GM18502 (cell line): ENCODE results near the gene IFFO2.

Experiments used
- ATAC-seq: cut with Tn5 transposase; IDR thresholded peaks from one replicate; pipeline ENCODE4 v1.9.1; 2021; ENCODE audit warnings: mild to moderate bottlenecking; ENCODE audit not compliant: unreplicated experiment, poor library complexity

IFFO2 gene

GRCh38 chr1:18939398-18940302, 16.8 kb downstream of the IFFO2 start:
- ATAC-seq: no peak

- no peak for ATAC-seq
Observed at GRCh38 chr1:18938707-18939070, 17.8 kb downstream of the IFFO2 start.

GRCh38 chr1:18938008-18938706, 18.3 kb downstream of the IFFO2 start:
- ATAC-seq: no peak

DNA sequence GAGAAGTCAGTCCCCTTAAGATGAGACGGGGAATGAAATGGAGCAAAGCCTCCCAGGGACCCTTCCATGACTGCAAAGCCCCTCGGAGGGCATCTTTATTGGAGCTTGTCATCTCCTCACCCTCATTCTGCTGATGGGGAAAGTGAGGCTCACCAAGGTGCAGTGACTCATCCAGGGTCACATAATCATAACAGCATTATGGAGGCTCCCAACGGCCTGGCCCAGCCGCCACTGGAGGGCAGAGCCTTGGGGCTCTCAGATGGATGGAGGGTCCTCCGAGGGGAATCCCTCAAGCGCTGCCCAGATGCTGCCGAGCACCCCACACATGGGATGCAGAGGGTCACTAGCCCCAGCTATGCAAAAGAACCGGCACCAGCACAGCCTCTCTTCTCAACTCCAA, 18.9 kb downstream of the IFFO2 start:
- ATAC-seq: no peak

- no peak for ATAC-seq
Observed at GRCh38 chr1:18936814-18937481, 19.5 kb downstream of the IFFO2 start.

- no peak for ATAC-seq
Observed at GRCh38 chr1:18936471-18936813, 20.0 kb downstream of the IFFO2 start.

GRCh38 chr1:18934205-18935000, 22.1 kb downstream of the IFFO2 start:
- no peak for ATAC-seq

GRCh38 chr1:18932879-18933278, 23.6 kb downstream of the IFFO2 start:
- no peak for ATAC-seq

DNA sequence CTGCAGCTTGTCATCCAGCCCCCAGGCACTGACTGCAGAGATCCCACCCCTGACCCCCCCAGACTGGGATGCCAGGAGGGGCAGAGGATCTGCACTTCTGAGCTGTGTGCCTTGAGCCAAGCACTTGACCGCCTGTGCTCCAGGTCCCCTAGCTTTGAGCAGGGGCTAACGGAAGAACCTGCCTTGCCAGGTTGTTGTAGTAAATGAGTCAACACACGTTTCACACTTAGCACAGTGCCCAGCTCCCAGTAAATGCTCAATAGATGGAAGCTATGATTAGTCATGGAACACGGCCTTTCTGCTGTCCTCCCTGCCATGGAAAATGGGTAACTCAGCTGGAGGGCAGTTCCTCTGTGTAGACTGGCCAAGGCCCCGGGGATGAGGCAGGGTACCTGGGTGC, 24.1 kb downstream of the IFFO2 start:
- ATAC-seq: no peak

DNA sequence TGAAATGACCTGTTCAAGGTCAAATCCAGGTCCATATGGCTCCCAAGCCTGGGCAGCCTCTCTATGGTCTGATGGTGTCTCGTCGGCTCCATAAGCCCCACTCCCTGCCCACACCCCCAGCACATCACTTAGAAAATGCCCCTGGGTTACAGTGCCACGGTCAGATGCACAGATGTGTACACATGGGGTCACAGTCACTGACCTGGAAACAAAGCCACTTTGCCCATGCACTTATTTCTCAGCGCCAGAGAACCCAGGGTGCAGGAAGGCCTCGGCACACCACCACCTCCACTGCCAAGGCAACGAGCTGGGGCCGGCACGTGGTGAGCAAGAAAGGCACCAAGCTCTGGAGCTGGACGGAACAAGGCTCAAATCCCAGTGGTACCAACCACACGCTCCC, 24.7 kb downstream of the IFFO2 start:
- no peak for ATAC-seq

- no peak for ATAC-seq
Observed at GRCh38 chr1:18929686-18930085, 26.8 kb downstream of the IFFO2 start.

GRCh38 chr1:18928985-18929384, 27.5 kb downstream of the IFFO2 start:
- no peak for ATAC-seq

DNA sequence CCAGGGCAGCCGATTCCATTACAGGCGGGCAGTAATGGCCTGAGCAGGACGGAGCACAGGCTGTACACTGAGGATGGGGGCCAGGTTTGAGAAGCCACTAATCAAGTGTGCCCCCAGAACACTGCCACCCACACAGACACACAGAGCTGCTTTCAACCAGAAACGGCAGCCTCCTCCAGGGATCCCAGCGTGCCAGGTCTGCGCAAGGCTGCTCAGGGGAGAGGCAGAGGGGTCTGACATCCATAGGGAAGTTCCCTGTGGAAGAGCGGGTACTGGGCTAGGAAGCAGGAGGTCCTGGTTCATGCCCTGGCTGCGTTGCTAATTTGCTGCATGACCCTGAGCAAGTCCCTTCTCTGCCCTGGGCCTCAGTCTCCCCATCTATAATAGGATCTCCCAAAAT, 28.1 kb downstream of the IFFO2 start:
- ATAC-seq: no peak

- ATAC-seq: no peak
Observed at GRCh38 chr1:18927654-18928272, 28.7 kb downstream of the IFFO2 start.

- ATAC-seq: peak; percentile 29
Observed at GRCh38 chr1:18927082-18927653, 29.3 kb downstream of the IFFO2 start.

DNA sequence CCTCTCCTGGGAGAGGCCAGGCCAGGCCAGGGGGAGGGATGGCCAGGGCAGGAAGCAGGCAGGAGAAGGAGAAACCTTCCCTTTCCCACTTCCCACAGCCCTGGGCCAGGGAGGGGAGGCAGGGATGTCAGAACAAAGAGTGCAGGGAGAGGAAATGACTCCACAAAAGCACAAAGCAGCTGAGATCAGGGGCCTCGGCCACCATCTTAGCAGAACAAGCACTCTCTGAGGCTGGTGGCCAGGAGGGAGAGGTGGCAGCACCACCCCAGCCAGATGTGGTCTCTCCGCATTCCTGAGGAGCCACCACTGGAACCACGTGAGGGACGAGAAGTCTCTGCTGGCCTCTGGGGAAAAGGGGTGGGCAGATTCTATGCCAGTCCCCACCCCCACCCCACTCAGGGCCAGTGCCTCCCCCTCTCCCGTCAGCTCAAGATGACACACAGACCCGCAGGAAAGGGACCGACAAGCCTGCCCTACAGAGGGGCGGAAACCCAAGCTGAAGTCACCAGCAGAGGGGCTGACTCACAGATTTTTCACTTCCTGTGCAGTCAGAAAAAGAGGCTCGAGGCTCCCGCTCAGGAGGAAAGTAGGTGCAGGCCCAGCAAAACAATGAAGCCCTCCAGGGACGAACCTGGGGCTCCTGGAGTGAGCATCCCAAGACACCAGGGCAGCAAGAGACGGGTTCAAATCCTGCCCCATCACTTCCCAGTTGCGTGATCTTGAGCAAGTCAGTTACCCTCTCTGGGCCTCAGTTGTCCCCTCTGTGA, 30.0 kb downstream of the IFFO2 start:
- ATAC-seq: peak; percentile 75

- ATAC-seq: no peak
Observed at GRCh38 chr1:18925279-18925678, 31.2 kb downstream of the IFFO2 start.

DNA sequence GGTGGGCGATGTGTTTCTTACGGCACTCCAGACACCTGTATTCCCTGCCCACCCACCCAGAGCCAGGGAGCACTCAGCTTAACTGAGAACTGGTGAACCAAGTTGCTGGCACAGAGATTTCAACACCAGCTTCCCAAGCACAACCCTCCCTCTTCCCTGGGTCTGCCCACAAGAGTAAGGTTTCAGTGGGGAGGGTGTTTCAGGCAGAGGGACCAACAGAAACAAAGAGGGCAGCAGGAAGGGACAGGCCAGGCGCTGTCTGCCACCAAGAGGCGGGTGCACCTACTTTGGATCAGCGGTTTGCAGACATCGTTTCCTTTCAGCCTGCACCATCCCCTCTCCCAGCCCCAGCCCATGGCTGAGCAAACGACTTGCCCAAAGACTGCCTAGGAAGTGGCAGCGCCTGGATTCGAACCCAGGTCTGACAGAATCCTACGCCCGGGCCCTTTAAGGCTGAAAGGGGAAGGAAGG, 32.2 kb downstream of the IFFO2 start:
- ATAC-seq: no peak

DNA sequence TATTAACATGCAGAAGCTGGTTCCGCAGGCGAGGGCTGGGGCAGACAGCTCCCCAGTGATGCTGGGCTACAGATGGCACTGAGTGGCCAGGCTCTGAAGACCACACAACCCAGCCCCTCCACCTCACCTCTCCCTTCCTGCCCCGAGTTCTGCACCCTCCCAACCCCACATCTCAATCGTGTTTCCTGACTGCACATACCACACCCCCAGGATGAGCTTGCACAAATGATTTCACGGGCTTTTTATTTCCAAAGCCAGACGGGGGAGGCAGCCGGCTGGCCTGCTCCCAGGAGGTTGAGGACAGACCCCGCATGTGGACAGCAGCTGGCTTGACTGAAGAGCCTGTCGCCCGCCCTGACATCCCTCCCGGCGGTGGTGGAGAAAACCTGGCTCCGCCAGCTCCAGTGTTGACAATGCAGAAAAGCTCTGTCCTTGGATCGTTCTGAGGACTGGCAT, 32.7 kb downstream of the IFFO2 start:
- ATAC-seq: no peak
